ENCODE results near the gene LRBA.

Gene LRBA

GRCh38 chr4:150218447-150218846 is 796.6 kb downstream of the LRBA start:
- no peak for FAIRE-seq

GRCh38 chr4:150217808-150218207 is 797.3 kb downstream of the LRBA start:
- no peak for FAIRE-seq

GRCh38 chr4:150217192-150217591 is 797.9 kb downstream of the LRBA start:
- no peak for FAIRE-seq

- FAIRE-seq, result no peak
These were observed 798.4 kb downstream of the LRBA start for GRCh38 chr4:150216726-150217125.

- no peak for FAIRE-seq
These were observed 799.5 kb downstream of the LRBA start for GRCh38 chr4:150215601-150216000.

Measured in TTC549 (cell line).